Measurements from ENCODE around the gene LINGO3. TPM values are rescaled to one million over a fixed set of nuclear protein-coding genes. Genes with fewer than 3 reads are reported as not detected.

LINGO3 gene
- total RNA-seq, 1 donor, result not detected

DNA sequence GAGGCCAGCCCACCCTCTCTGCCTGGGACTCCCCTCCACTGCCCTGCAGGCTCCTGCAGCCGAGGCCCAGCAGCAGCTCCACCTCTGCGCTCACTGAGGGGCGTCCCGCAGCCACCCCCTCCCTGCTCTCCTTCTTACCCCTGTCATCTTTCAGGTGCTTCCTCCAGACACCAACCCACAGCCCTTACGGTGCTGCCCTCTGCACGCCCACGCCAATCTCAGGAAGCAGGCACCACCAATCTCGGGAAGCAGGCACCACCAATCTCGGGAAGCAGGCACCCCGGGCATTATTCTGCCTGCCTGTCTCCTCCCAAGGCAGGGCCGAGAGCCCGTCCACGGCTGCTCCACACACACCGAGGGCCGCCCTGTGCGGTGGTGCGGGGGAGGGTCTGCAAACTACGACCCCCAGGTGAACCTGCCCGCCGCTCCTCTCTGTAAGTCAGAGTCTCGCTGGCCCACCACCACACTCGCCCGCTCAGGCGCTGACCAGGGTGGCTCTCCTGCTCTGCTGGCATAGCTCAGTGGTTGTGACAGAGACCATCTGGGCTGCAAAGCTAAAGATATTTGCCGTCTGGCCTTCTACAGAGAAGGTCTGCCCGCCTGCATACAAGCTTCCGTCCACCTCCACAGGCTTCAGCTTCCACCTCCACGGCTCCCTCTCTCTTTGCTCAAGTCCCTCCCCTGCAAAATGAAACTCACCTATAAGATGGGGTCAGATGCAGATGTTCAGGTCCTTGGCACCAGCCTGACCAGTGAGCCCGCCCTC, 17.5 kb upstream of the LINGO3 start:
- Histone ChIP-seq H3K27ac (ENCODE audit: low read depth, low read length) (no peak overlapping the region), H3K79me2 (ENCODE audit: insufficient read depth, low read length) (peaks cover 57% of the 10 kb centered on the region)

DNA sequence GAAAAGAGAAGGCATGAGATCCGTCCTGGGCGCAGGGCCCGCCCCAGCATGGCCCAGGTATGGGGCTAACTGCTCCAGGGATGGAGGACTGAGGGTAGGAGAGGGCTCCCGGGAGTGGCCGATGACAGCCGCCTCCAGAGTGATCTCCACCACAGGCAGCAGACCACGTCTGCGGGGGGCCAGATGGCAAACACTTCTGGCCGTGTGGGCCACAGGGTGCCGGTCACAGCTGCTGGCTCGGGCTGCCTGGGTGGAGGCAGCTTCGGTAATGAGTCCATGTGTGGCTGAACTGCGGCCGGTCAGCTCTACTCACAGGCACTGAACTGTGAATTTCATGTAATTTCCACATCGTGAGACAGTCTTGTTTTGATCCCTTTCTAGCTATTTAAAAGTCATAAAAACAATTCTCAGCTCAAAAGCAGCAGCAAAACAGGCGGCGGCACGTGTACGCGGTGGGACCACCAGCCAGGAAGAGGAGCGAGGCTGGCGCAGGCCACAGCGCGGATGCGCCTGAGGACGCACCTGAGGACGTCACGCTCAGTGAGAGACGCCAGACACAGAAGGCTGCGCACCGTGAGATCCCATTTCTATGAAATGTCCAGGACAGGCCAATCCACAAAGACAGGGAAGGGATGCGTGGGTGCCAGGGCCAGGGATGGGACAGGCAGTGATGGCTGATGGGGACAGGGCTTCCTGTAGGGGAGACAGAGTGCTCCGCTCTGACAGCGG, 16.4 kb upstream of the LINGO3 start:
- H3K36me3 ChIP-seq (ENCODE audit: insufficient read depth, low read length), result peaks cover 15% of the 10 kb centered on the region
- DNase-seq (ENCODE audit: insufficient read length, low spot score, missing footprints), result no peak
- H3K4me2 ChIP-seq (ENCODE audit: insufficient read depth, low read length), result no peak overlapping the region
- no peak overlapping the region for H2AFZ ChIP-seq (ENCODE audit: low read length)
- H3K79me2 ChIP-seq (ENCODE audit: insufficient read depth, low read length), result peaks cover 48% of the 10 kb centered on the region
- no peaks in the 10 kb centered on the region for H3K9me3 ChIP-seq (ENCODE audit: low read depth, low read length)
- peaks cover 14% of the 10 kb centered on the region for H4K20me1 ChIP-seq (ENCODE audit: insufficient read depth, low read length)
- H3K27me3 ChIP-seq (ENCODE audit: insufficient read depth, low read length), result no peaks in the 10 kb centered on the region
- H3K4me1 ChIP-seq (ENCODE audit: insufficient read depth, low read length), result peaks cover 14% of the 10 kb centered on the region
- no peak overlapping the region for H3K4me3 ChIP-seq (ENCODE audit: insufficient read depth, low read length)
- no peak overlapping the region for H3K27ac ChIP-seq (ENCODE audit: low read depth, low read length)
- TF ChIP-seq, protein P1, sequence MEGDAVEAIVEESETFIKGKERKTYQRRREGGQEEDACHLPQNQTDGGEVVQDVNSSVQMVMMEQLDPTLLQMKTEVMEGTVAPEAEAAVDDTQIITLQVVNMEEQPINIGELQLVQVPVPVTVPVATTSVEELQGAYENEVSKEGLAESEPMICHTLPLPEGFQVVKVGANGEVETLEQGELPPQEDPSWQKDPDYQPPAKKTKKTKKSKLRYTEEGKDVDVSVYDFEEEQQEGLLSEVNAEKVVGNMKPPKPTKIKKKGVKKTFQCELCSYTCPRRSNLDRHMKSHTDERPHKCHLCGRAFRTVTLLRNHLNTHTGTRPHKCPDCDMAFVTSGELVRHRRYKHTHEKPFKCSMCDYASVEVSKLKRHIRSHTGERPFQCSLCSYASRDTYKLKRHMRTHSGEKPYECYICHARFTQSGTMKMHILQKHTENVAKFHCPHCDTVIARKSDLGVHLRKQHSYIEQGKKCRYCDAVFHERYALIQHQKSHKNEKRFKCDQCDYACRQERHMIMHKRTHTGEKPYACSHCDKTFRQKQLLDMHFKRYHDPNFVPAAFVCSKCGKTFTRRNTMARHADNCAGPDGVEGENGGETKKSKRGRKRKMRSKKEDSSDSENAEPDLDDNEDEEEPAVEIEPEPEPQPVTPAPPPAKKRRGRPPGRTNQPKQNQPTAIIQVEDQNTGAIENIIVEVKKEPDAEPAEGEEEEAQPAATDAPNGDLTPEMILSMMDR (IDR thresholded peaks at IDR 0.05; ENCODE audit: extremely low read depth, low read depth, low read length), result no peak

More for the DNA sequence above, 17.5 kb upstream of the LINGO3 start:
- H4K20me1 ChIP-seq (ENCODE audit: insufficient read depth, low read length), result peaks cover 17% of the 10 kb centered on the region
- no peaks in the 10 kb centered on the region for H3K9me3 ChIP-seq (ENCODE audit: low read depth, low read length)
- H2AFZ ChIP-seq (ENCODE audit: low read length), result no peak overlapping the region
- H3K36me3 ChIP-seq (ENCODE audit: insufficient read depth, low read length), result peaks cover 15% of the 10 kb centered on the region
- TF ChIP-seq, protein P1 (IDR thresholded peaks at IDR 0.05; ENCODE audit: extremely low read depth, low read depth, low read length), result no peak
- H3K4me3 ChIP-seq (ENCODE audit: insufficient read depth, low read length), result no peak overlapping the region
- H3K4me1 ChIP-seq (ENCODE audit: insufficient read depth, low read length), result peaks cover 19% of the 10 kb centered on the region
- no peak overlapping the region for H3K4me2 ChIP-seq (ENCODE audit: insufficient read depth, low read length)
- H3K27me3 ChIP-seq (ENCODE audit: insufficient read depth, low read length), result no peaks in the 10 kb centered on the region
- DNase-seq (ENCODE audit: insufficient read length, low spot score, missing footprints), result no peak

DNA sequence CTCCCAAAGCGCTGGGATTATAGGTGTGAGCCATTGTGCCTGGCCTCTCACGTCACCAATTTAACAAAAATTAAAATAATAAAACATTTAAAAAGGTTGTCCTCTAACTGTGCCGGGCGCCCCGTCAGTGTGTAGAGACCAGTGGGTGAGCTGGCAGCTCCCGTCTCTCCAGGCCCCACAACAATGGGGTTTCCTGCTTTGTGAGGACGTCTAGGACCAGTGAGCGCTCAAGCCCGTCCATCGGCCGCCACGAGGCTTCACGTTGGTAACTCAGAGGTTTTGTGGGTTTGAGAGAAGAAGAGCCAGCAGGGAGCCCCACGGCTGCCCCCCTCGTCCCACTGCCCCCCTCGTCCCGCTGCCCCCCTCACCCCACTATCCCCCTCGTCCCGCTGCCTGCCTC, 15.8 kb upstream of the LINGO3 start:
- no peak overlapping the region for H3K4me2 ChIP-seq (ENCODE audit: insufficient read depth, low read length)
- peaks cover 9% of the 10 kb centered on the region for H3K4me1 ChIP-seq (ENCODE audit: insufficient read depth, low read length)
- H3K27ac ChIP-seq (ENCODE audit: low read depth, low read length), result no peak overlapping the region
- no peaks in the 10 kb centered on the region for H3K27me3 ChIP-seq (ENCODE audit: insufficient read depth, low read length)
- H3K36me3 ChIP-seq (ENCODE audit: insufficient read depth, low read length), result peaks cover 15% of the 10 kb centered on the region
- no peak overlapping the region for H2AFZ ChIP-seq (ENCODE audit: low read length)
- H3K79me2 ChIP-seq (ENCODE audit: insufficient read depth, low read length), result peaks cover 41% of the 10 kb centered on the region
- H4K20me1 ChIP-seq (ENCODE audit: insufficient read depth, low read length), result peaks cover 14% of the 10 kb centered on the region
- TF ChIP-seq, protein P1 (IDR thresholded peaks at IDR 0.05; ENCODE audit: extremely low read depth, low read depth, low read length), result no peak
- no peak overlapping the region for H3K4me3 ChIP-seq (ENCODE audit: insufficient read depth, low read length)
- DNase-seq (ENCODE audit: insufficient read length, low spot score, missing footprints), result no peak
- H3K9me3 ChIP-seq (ENCODE audit: low read depth, low read length), result no peaks in the 10 kb centered on the region

Measured in osteoblast (primary cell).